Esophagus mucosa (tissue), 1 donor: ENCODE data around the gene ZNF428. TPM values are rescaled to one million over a fixed set of nuclear protein-coding genes. Genes with fewer than 3 reads are reported as not detected.
A peak's percentile ranks its signal among the peaks of the same experiment; 100 is the strongest.
"Not testable (repeated sequence)": the region's sequence is repeated elsewhere in the genome, so short reads cannot be mapped to it uniquely, and the experiment has no call there.

ENCODE experiments used
- ATAC-seq: fragments of 200-7000 bp; cut with Tn5 transposase; one replicate; pipeline ENCODE4 v1.9.1; 2020
- total RNA-seq: library from RNA; stranded (reverse); gene quantifications from one replicate; pipeline ENCODE4 v1.2.4, GENCODE V29; 2023
- donor health status: DM: yes; HTN: yes; CAD: no.

The ZNF428 gene
- total RNA-seq, 1 donor from 2014 or later: 14.9 TPM

GRCh38 chr19:43592800-43593350 lies 26.6 kb downstream of the ZNF428 start:
- ATAC-seq: no peak

DNA sequence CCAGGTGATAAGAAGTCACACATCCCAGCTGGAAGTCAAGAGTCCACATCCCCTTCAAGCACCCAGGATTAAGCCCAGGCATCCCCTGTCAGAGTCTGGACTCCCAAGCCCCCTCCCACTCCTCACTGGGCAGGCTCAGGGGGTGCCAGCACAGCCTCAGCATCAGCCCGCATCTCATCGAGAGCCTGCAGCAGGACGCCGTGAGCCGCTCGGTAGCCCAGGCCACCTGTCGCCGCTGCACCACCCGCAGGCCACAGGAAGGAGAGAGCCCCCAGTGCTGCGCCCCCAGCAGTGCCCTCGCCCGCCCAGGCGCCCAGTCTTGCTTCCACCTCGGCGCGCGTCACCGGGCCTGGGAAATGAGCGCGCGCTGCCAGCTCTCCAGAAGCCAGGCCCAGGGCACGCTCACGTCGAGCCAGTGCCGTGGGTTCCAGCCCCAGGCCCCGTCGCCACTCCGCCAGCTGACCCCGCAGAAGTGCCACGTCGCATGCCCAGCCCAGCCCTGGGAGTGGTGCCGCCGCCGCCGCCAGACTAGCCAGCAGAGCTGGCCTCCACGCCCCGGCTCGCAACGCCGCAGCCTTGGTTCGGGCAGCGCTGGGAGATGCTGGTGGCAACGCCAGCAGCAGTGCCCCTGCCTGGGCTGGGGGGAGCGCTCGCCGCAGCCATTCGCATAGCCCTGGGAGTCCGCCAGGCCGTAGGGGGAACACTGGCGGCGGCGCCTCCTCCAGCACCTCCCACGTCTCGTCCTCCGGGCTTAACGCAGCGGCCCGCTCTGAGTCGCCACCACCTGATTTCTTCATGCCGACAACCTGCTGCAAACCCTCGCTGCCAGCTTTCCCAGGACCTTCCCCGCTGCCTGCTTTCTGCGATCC lies 27.3 kb downstream of the ZNF428 start:
- ATAC-seq: no peak

- no peak for ATAC-seq
These were observed 29.8 kb downstream of the ZNF428 start for GRCh38 chr19:43589678-43590077.

DNA sequence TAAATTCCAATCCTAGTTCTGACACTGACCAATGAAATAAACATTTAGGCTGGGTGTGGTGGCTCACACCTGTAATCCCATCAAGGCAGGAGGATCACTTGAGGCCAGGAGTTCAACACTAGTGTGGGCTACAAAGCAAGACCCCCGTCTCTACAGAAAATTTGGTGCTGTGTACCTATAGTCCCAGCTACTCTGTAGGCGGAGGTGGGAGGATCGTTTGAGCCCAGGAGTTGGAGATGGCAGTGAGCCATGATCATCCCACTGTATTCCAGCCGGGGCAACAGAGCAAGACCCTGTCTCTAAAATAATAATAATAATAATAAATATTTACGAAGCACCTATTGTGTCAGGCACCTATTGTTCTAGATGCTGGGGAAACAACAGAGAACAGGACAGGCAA lies 30.2 kb downstream of the ZNF428 start:
- ATAC-seq: no peak

DNA sequence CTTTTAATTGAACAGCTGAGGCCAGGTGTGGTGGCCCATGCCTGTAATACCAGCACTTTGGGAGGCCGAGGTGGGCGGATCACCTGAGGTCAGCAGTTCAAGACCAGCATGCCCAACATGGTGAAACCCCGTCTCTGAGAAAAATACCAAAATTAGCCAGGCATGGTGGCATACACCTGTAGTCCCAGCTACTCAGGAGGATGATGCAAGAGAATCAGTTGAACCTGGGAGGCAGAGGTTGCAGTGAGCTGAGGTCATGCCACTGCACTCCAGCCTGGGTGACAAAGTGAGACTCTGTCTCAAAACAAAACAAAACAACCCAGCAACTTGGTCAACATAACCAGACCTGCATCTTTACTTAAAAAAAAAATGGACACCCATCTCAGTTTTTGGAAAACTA lies 32.4 kb downstream of the ZNF428 start:
- not testable (repeated sequence) for ATAC-seq

GRCh38 chr19:43586346-43586745 lies 33.1 kb downstream of the ZNF428 start:
- ATAC-seq: peak; percentile 12

- ATAC-seq: no peak
These were observed 34.9 kb downstream of the ZNF428 start for GRCh38 chr19:43584484-43584883.

DNA sequence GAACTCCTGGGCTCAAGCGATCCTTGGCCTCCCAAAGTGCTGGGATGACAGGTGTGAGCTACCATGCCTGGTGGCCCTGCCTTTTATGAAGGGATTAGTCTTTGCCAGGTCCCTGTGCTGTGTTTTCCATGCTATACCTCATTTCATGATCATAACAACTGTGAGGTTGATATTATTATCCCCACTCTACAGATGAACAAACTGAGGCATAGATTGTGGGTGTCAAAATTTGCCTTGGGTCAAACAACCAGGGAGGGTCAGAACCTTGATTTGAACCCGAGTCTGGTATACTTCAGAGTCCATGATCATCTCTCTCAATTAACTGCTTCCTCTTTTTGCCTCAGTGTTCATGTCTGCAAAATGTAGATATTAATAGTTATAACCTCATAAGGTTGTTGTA lies 36.9 kb downstream of the ZNF428 start:
- no peak for ATAC-seq

DNA sequence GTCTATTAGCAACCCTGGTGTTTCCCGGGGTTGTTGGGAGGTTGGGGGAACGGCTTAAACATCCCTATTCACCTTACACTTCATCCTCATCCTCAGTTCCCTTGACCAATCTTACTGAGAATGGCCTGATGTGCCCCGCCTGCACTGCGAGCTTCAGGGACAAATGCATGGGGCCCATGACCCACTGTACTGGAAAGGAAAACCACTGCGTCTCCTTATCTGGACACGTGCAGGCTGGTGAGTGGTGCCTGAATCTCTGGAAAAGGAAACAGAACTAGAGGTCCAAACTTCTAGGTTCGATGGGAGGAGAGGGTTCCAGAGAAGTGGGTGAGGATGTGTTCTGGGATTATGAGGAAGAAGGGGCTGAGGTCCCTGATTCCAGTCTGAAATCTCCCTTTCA lies 38.0 kb downstream of the ZNF428 start:
- ATAC-seq: no peak

DNA sequence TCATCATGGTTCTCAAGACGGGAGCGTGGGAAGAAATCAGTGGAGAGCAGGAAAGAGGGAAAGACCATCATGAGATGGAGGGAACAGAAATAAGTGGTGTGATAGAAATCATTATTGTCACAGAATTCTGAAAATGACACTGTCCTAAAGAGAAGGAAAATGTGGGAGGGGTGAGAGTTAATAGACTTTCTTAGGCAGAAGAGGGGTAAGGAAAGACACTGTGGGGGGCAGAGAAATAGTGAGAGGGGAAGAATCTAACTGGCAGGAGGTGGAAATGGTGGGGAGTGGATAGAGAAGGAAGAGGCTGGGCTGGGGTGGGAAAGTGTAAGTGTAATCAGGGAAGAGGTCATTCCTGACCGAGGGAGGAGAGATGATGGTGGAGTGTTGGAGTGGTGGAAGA lies 40.6 kb downstream of the ZNF428 start:
- ATAC-seq: no peak

DNA sequence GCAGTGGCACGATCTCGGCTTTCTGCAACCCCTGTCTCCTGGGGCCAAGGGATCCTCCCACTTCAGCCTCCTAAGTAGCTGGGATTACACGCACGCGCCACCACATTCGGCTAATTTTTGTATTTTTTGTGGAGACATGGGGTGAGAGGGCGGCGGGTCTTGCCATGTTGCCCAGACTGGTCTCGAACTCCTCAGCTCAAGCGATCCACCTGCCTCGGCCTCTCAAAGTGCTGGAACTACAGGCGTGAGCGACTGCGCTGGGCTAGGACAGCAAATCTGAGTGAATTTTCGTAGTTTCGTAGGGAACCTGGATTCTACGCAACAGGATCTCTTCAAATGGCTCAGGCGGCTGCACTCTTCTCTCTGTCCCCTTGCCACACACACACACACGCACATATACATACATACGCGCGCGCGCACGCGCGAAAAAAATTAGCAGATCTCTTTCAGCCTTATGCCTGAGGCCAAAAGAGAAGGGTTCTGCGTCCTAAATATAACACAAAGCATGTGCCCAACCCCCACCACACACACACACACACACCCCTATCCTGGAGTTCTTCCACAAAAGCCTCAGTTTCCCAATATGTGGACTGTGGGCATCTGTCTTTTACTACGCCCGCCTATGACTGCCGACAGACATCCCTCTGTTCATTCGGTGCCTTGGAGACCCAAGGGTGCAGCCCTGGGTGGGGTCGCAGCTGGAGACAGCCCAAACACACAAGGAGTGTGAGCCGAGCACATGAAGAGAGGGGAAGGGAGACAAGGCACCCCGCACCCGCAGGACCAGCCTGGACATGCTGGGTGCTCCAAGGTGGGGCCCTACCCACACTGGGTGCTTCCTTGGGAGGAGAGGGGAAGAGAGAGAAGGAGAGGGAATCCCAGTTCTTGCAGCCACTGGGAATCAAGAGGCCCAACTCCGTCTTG lies 43.2 kb downstream of the ZNF428 start:
- ATAC-seq: peak; percentile 32

DNA sequence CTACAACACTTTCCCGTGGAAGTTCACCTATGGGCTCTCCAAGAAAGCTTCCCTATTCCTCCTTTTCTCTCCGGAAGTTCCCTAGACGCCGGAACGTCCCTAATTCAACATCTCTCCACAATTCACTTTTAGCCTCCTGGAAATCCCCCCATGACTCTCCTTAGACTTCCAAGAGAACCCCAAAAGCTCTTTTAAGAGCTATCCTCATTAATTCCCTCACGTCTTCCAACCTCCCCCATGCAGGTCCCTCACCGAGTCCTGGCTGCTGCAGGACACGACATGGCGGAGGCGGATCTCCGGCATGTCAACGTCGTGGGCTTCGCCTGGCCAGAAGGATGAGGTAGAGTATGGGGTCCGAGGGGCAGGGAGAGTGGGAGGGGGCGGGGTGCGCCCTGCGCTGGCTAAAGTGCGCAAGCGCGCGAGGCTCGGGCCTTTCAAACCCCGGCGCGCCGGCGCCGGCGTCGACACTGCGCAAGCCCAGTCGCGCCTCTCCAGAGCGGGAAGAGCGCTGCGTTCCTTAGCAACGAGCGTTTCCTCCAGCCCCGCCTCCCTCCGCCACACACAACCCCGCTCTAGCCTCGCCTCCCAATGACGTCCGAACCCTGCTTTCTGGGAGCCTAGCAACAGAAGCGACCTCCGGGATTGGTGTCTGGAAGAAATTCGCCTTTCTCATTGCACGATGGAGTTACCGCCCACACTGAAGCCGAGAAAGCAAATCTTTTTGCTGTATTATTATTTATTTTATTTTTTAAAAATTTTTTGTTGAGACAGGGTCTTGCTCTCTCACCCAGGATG lies 44.1 kb downstream of the ZNF428 start, which contains the start of the genes PINLYP and XRCC1:
Gene PINLYP, plus strand, starts transcription at position 646 of the 795 bp plus-strand sequence. CDS start 1,391 bp downstream, outside the sequence.
Gene XRCC1, minus strand, starts transcription at position 372 of the 795 bp plus-strand sequence. Its CDS starts 69 bp downstream, at position 303.
- peak; percentile 99 for ATAC-seq

DNA sequence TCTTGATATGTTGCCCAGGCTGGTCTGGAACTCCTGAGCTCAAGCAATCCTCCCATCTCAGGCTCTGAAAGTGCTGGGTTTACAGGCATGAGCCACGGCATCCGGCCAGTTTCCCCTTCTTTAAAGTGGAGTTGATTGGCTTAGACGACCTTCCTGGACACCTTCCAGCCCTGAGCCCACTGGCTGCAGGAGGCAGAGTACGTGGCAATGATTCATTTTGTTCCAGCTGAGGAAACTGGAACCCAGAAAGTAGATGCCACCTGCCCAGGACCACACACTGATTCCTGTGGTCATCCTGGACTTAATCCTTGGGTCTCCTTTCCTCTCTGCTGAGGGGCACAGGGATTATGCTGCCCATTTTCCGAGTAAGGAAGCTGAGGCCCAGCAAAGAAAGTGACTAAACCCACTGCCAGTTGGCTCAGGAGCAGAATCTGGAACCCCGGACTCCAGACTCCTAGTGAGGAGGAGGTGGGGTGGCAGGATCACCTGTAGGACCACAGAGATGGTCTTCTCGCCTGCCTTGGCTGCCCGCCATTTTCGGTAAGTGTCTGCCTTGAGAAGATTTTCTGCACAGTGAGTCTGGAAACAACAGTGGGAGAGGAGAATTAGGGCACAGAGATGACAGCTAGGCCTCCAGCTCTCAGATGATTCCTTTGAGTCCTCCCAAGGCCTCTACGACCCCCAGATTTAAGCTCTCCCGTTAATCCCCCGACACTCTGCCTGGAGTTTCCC lies 44.8 kb downstream of the ZNF428 start:
- ATAC-seq: no peak

- ATAC-seq: no peak
These were observed 47.2 kb downstream of the ZNF428 start for GRCh38 chr19:43572171-43572588.

DNA sequence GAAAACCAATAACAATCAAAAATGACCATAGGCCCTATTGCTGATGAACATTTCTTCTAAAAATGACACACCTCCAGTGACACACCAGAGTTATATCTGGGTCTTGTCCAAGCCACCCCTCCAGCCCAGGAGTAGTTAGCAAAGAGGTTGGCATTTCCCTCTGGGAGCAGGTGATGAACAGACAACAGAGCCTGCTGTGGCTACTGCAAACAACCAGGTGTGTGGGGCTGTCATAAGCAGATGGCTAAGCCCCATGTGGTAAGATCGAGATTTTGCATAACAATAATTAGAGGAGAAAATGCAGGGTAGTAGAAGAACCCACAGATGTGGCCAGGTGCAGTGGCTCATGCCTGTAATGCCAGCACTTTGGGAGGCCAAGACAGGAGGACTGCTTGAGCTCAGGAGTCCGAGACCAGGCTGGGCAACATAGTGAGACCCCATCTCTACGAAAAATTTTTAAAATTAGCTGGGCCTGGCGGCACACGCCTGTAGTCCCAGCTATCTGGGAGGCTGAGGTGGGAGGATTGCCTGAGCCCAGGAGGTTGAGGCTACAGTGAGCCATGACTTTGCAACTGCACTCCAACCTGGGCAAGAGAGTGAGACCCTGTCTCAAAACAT lies 49.1 kb downstream of the ZNF428 start:
- peak; percentile 36 for ATAC-seq

GRCh38 chr19:43569657-43570056 lies 49.8 kb downstream of the ZNF428 start:
- peak; percentile 12 for ATAC-seq

DNA sequence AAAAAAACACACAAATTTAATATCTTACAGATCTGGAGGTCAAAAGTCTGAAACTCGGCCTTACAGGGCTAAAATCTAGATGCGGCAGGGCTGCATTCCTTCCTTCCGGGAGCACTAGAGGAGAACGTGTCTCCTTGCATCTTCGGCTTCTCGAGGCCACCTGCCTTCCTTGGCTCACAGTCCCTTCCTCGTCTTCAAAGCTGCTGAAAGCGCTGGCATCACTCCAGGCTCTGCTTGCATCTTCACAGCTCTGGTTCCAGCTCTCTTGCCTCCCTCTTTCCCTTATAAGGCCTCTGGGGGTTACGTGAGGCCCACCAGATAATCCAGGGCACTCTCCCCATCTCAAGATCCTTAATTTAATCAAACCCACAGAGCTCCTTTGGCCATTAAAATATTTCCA lies 54.6 kb downstream of the ZNF428 start:
- ATAC-seq: no peak

DNA sequence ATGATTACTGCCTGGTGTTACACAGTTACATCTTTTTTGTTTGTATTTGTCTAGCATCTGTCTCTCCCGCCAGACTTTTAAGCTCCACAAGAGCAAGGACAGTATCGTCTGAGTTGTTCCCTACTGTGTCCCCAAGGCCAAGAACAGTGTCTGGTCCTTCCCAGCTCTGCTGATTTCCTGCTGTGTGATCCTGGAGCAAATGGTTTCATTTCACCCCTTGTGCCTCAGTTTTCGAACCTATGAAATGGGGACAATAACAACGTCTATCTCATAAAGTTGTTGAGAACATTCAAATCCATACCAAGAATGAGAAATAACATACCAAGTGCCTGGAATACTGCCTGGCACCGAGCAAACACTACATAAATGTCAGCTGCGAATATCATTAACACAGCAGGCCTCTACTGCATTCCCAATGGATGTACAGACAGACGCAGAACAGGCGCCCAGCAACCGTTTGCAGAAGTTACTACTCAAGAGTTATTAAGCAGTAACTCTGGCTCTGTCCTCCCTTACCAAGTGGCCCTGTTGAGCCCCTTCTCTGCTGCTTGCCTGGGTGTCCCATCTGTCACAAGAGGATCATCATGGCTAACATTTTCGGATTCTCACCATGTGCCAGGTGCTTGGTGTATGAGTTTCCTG lies 55.5 kb downstream of the ZNF428 start:
- ATAC-seq: no peak

- ATAC-seq: peak; percentile 71
These were observed 56.7 kb downstream of the ZNF428 start for GRCh38 chr19:43562698-43563241.

- ATAC-seq: peak; percentile 17
These were observed 57.2 kb downstream of the ZNF428 start for GRCh38 chr19:43562226-43562697.
